GM23338 (cell line): Measurements from ENCODE around the gene CNTNAP5. TPM values are rescaled to one million over a fixed set of nuclear protein-coding genes. Genes with fewer than 3 reads are reported as not detected.

Experiments
- ATAC-seq: fragments of 200-7000 bp; cut with Tn5 transposase; 3 replicates; pipeline ENCODE4 v1.9.1; 2020
- DNase-seq: peaks from one replicate; pipeline ENCODE4 v3.0.0-alpha.2; 2015; ENCODE audit warnings: low spot score
- H2AFZ ChIP-seq: fragments of 200-600 bp; sonication (generic); 2 replicates; pipeline ENCODE4 v1.8.0; 2016; ENCODE audit warnings: antibody characterized with exemption, mild to moderate bottlenecking, moderate library complexity
- H3F3A ChIP-seq: fragments of 200-600 bp; sonication (generic); replicated peaks from 2 replicates; pipeline ENCODE4 v1.8.0; 2017; ENCODE audit warnings: antibody characterized with exemption, mixed run types, low read depth
- H3K27ac ChIP-seq: fragments of 200-600 bp; sonication (generic); 2 replicates; pipeline ENCODE4 v1.6.1; 2016; ENCODE audit warnings: low read depth
- H3K27me3 ChIP-seq: fragments of 200-600 bp; sonication (generic); 2 replicates; pipeline ENCODE4 v1.8.0; 2016; ENCODE audit warnings: mild to moderate bottlenecking, mixed run types, moderate library complexity; ENCODE audit not compliant: insufficient read depth
- H3K36me3 ChIP-seq: fragments of 200-600 bp; sonication (generic); 2 replicates; pipeline ENCODE4 v1.8.0; 2016; ENCODE audit warnings: mild to moderate bottlenecking; ENCODE audit not compliant: insufficient read depth
- H3K4me1 ChIP-seq: fragments of 200-600 bp; sonication (generic); 2 replicates; pipeline ENCODE4 v1.8.0; 2016; ENCODE audit warnings: mild to moderate bottlenecking, moderate library complexity; ENCODE audit not compliant: insufficient read depth
- H3K4me2 ChIP-seq: fragments of 200-600 bp; sonication (generic); 2 replicates; pipeline ENCODE4 v1.7.1; 2017; ENCODE audit warnings: mixed run types
- H3K4me3 ChIP-seq: fragments of 200-600 bp; sonication (generic); 2 replicates; pipeline ENCODE4 v1.6.1; 2016; ENCODE audit warnings: mixed run types
- H3K79me2 ChIP-seq: fragments of 200-600 bp; sonication (generic); replicated peaks from 2 replicates; pipeline ENCODE4 v1.8.0; 2017; ENCODE audit warnings: mild to moderate bottlenecking; ENCODE audit not compliant: insufficient read depth
- H3K9me2 ChIP-seq: fragments of 200-600 bp; sonication (generic); 2 replicates; pipeline ENCODE4 v1.8.0; 2017; ENCODE audit not compliant: insufficient read depth
- H4K20me1 ChIP-seq: fragments of 200-600 bp; sonication (generic); replicated peaks from 2 replicates; pipeline ENCODE4 v1.8.0; 2017; ENCODE audit warnings: mild to moderate bottlenecking; ENCODE audit not compliant: insufficient read depth
- H3K27ac Mint-ChIP-seq: 2 replicates; pipeline ENCODE4 v1.8.0; 2020; ENCODE audit warnings: inconsistent platforms, mild to moderate bottlenecking, moderate library complexity, mixed read lengths
- H3K27me3 Mint-ChIP-seq: 3 replicates; pipeline ENCODE4 v1.8.0; 2022; ENCODE audit warnings: low read depth, mild to moderate bottlenecking, moderate library complexity, mixed read lengths, inconsistent platforms; ENCODE audit not compliant: insufficient read depth, poor library complexity
- H3K36me3 Mint-ChIP-seq: 3 replicates; pipeline ENCODE4 v1.8.0; 2021; ENCODE audit warnings: low read depth, mild to moderate bottlenecking, inconsistent platforms, moderate library complexity, mixed read lengths
- H3K4me1 Mint-ChIP-seq: 3 replicates; pipeline ENCODE4 v1.8.0; 2020; ENCODE audit warnings: mild to moderate bottlenecking, inconsistent platforms, mixed read lengths
- H3K4me3 Mint-ChIP-seq: 3 replicates; pipeline ENCODE4 v1.8.0; 2021; ENCODE audit warnings: moderate library complexity, mild to moderate bottlenecking, inconsistent platforms, mixed read lengths
- H3K9me3 Mint-ChIP-seq: 3 replicates; pipeline ENCODE4 v1.8.0; 2020; ENCODE audit warnings: moderate library complexity, mild to moderate bottlenecking, inconsistent platforms, mixed read lengths
- CREB1 ChIP-seq: fragments of 250-450 bp; sonication (Bioruptor Pico); IDR thresholded peaks from 2 replicates; pipeline ENCODE4 v1.5.0; 2020; ENCODE audit warnings: low read depth, mild to moderate bottlenecking, moderate library complexity
- EZH2 ChIP-seq: fragments of 200-600 bp; sonication (generic); IDR thresholded peaks from one replicate; pipeline ENCODE4 v1.8.0; 2017; ENCODE audit warnings: antibody characterized with exemption, mild to moderate bottlenecking, low read depth; ENCODE audit not compliant: unreplicated experiment
- EZH2phosphoT487 ChIP-seq: fragments of 200-600 bp; sonication (generic); IDR thresholded peaks from one replicate; pipeline ENCODE4 v1.8.1; 2018; ENCODE audit warnings: antibody characterized with exemption; ENCODE audit not compliant: unreplicated experiment
- JUNB ChIP-seq: IDR thresholded peaks from one replicate; pipeline ENCODE4 v1.6.1; 2016; ENCODE audit warnings: antibody characterized with exemption; ENCODE audit not compliant: unreplicated experiment
- ZNF114 ChIP-seq: fragments of 250-450 bp; sonication (Bioruptor Pico); IDR thresholded peaks from 2 replicates; pipeline ENCODE4 v1.5.0; 2020; ENCODE audit warnings: mild to moderate bottlenecking, moderate library complexity
- ZNF331 ChIP-seq: fragments of 250-450 bp; sonication (Bioruptor Pico); IDR thresholded peaks from 2 replicates; pipeline ENCODE4 v1.5.0; 2020; ENCODE audit warnings: low read depth, mild to moderate bottlenecking, moderate library complexity
- ZNF462 ChIP-seq: fragments of 250-450 bp; sonication (Bioruptor Pico); IDR thresholded peaks from 2 replicates; pipeline ENCODE4 v1.5.0; 2020; ENCODE audit warnings: mild to moderate bottlenecking, moderate library complexity
- polyA plus RNA-seq: library from polyadenylated mRNA; unstranded; fragments of >200 nt; fragmentation: Nextera tagmentation; extraction: Ambion mirVana; gene quantifications from 2 replicates; pipeline ENCODE4 v1.2.1, GENCODE V29; 2016
- total RNA-seq: library from RNA; depleted of rRNA; stranded (reverse); fragments of >200 nt; shearing (Covaris generic); gene quantifications from 2 replicates; pipeline ENCODE4 v1.2.3, GENCODE V29; 2014
- TF ChIP-seq, protein P1 (sequence below), 2 experiments: fragments of 200-600 bp in 1 of 2; sonication (generic) in 1 of 2; conservative IDR thresholded peaks; 2 replicates each; pipeline versions ENCODE4 v1.5.1 to v1.6.1; 2016 to 2017; ENCODE audit warnings: antibody characterized with exemption in 2 of 2, low read depth in 2 of 2, mild to moderate bottlenecking in 2 of 2, moderate library complexity in 1 of 2
- TF ChIP-seq, protein P2 (sequence below): IDR thresholded peaks from one replicate; pipeline ENCODE4 v1.6.1; 2018; ENCODE audit warnings: antibody characterized with exemption; ENCODE audit not compliant: unreplicated experiment

The CNTNAP5 gene
- total and polyA plus RNA-seq, 2 experiments from 2014 or later, result 0.49 to 0.50 TPM

- H3K4me2 ChIP-seq, result no peak overlapping the region
- H3K9me2 ChIP-seq, result 0 out of 2 replicates have a peak, but pooled peaks cover 3% of the 10 kb centered on the region
- H4K20me1 ChIP-seq, result no peaks in the 10 kb centered on the region
- no peak overlapping the region for H3K27ac ChIP-seq
- peaks cover 2% of the 10 kb centered on the region; the same call in 2 of the 3 replicates for H3K9me3 Mint-ChIP-seq
- peaks cover 10% of the 10 kb centered on the region for H3K4me1 Mint-ChIP-seq
- ATAC-seq, result no peak
- no peak overlapping the region for H3K4me3 Mint-ChIP-seq
- H3F3A ChIP-seq, result 0 out of 2 replicates have a peak, but pooled peaks cover 5% of the 10 kb centered on the region
- H3K4me1 ChIP-seq, result 0 out of 2 replicates have a peak, but pooled peaks cover 4% of the 10 kb centered on the region
- H3K27me3 Mint-ChIP-seq, result no peaks in the 10 kb centered on the region
- H3K4me3 ChIP-seq, result no peak overlapping the region
- no peak overlapping the region for H2AFZ ChIP-seq
- H3K27me3 ChIP-seq, result no peaks in the 10 kb centered on the region
- DNase-seq, result no peak
- H3K27ac Mint-ChIP-seq, result no peak overlapping the region
- no peaks in the 10 kb centered on the region for H3K79me2 ChIP-seq
- H3K36me3 ChIP-seq, result no peaks in the 10 kb centered on the region
- peaks cover 5% of the 10 kb centered on the region; the same call in 1 of the 3 replicates for H3K36me3 Mint-ChIP-seq
- TF ChIP-seq CREB1 (CRISPR knock-in tag), result no peak
- no peak for TF ChIP-seq ZNF114 (CRISPR knock-in tag)
- TF ChIP-seq, protein P1, sequence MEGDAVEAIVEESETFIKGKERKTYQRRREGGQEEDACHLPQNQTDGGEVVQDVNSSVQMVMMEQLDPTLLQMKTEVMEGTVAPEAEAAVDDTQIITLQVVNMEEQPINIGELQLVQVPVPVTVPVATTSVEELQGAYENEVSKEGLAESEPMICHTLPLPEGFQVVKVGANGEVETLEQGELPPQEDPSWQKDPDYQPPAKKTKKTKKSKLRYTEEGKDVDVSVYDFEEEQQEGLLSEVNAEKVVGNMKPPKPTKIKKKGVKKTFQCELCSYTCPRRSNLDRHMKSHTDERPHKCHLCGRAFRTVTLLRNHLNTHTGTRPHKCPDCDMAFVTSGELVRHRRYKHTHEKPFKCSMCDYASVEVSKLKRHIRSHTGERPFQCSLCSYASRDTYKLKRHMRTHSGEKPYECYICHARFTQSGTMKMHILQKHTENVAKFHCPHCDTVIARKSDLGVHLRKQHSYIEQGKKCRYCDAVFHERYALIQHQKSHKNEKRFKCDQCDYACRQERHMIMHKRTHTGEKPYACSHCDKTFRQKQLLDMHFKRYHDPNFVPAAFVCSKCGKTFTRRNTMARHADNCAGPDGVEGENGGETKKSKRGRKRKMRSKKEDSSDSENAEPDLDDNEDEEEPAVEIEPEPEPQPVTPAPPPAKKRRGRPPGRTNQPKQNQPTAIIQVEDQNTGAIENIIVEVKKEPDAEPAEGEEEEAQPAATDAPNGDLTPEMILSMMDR (conservative IDR thresholded peaks at IDR 0.05; ENCODE audit: low read depth in 2 of 2), result no peak
- no peak for TF ChIP-seq EZH2
- TF ChIP-seq ZNF331 (CRISPR knock-in tag), result no peak
These were observed 854.6 kb downstream of the CNTNAP5 start for GRCh38 chr2:124879640-124880039.

GRCh38 chr2:124880995-124881394, 855.9 kb downstream of the CNTNAP5 start:
- ATAC-seq (peak; percentile 76), DNase-seq (peak; percentile 17)
- H3K4me3 Mint-ChIP-seq, result no peak overlapping the region
- Histone ChIP-seq H4K20me1 (no peaks in the 10 kb centered on the region), H3K79me2 (no peaks in the 10 kb centered on the region), H3K27ac (no peak overlapping the region), H3K27me3 (no peaks in the 10 kb centered on the region), H3F3A (0 out of 2 replicates have a peak, but pooled peaks cover 5% of the 10 kb centered on the region), H3K4me3 (no peak overlapping the region), H3K36me3 (no peaks in the 10 kb centered on the region), H3K4me2 (no peak overlapping the region), H3K9me2 (no peaks in the 10 kb centered on the region), H3K4me1 (0 out of 2 replicates have a peak, but pooled peaks cover 4% of the 10 kb centered on the region), H2AFZ (no peak overlapping the region)
- H3K27me3 Mint-ChIP-seq, result no peaks in the 10 kb centered on the region
- H3K27ac Mint-ChIP-seq, result no peak overlapping the region
- H3K4me1 Mint-ChIP-seq, result peaks cover 10% of the 10 kb centered on the region
- H3K9me3 Mint-ChIP-seq, result peaks cover 2% of the 10 kb centered on the region; the same call in 2 of the 3 replicates
- peaks cover 5% of the 10 kb centered on the region; the same call in 1 of the 3 replicates for H3K36me3 Mint-ChIP-seq
- TF ChIP-seq, protein P2, sequence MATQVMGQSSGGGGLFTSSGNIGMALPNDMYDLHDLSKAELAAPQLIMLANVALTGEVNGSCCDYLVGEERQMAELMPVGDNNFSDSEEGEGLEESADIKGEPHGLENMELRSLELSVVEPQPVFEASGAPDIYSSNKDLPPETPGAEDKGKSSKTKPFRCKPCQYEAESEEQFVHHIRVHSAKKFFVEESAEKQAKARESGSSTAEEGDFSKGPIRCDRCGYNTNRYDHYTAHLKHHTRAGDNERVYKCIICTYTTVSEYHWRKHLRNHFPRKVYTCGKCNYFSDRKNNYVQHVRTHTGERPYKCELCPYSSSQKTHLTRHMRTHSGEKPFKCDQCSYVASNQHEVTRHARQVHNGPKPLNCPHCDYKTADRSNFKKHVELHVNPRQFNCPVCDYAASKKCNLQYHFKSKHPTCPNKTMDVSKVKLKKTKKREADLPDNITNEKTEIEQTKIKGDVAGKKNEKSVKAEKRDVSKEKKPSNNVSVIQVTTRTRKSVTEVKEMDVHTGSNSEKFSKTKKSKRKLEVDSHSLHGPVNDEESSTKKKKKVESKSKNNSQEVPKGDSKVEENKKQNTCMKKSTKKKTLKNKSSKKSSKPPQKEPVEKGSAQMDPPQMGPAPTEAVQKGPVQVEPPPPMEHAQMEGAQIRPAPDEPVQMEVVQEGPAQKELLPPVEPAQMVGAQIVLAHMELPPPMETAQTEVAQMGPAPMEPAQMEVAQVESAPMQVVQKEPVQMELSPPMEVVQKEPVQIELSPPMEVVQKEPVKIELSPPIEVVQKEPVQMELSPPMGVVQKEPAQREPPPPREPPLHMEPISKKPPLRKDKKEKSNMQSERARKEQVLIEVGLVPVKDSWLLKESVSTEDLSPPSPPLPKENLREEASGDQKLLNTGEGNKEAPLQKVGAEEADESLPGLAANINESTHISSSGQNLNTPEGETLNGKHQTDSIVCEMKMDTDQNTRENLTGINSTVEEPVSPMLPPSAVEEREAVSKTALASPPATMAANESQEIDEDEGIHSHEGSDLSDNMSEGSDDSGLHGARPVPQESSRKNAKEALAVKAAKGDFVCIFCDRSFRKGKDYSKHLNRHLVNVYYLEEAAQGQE, result no peak
- TF ChIP-seq ZNF114 (CRISPR knock-in tag), result no peak
- no peak for TF ChIP-seq EZH2phosphoT487
- no peak for TF ChIP-seq EZH2
- TF ChIP-seq JUNB, result no peak
- no peak for TF ChIP-seq ZNF462 (CRISPR knock-in tag)
